Measurements from ENCODE around the gene C9orf50.

The C9orf50 gene

GRCh38 chr9:129626079-129626624 lies 5.3 kb upstream of the C9orf50 start, which contains the start of gene NTMT1 (continued):
- TF ChIP-seq, protein P1, sequence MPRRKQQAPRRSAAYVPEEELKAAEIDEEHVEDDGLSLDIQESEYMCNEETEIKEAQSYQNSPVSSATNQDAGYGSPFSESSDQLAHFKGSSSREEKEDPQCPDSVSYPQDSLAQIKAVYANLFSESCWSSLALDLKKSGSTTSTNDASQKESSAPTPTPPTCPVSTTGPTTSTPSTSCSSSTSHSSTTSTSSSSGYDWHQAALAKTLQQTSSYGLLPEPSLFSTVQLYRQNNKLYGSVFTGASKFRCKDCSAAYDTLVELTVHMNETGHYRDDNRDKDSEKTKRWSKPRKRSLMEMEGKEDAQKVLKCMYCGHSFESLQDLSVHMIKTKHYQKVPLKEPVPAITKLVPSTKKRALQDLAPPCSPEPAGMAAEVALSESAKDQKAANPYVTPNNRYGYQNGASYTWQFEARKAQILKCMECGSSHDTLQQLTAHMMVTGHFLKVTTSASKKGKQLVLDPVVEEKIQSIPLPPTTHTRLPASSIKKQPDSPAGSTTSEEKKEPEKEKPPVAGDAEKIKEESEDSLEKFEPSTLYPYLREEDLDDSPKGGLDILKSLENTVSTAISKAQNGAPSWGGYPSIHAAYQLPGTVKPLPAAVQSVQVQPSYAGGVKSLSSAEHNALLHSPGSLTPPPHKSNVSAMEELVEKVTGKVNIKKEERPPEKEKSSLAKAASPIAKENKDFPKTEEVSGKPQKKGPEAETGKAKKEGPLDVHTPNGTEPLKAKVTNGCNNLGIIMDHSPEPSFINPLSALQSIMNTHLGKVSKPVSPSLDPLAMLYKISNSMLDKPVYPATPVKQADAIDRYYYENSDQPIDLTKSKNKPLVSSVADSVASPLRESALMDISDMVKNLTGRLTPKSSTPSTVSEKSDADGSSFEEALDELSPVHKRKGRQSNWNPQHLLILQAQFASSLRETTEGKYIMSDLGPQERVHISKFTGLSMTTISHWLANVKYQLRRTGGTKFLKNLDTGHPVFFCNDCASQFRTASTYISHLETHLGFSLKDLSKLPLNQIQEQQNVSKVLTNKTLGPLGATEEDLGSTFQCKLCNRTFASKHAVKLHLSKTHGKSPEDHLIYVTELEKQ (tag by site-specific recombination; IDR thresholded peaks at IDR 0.05; ENCODE audit: borderline replicate concordance), result no peak
- no peak for TF ChIP-seq ZFHX2 (tag by site-specific recombination; conservative IDR thresholded peaks at IDR 0.05)
- TF ChIP-seq ZNF776 (tag by site-specific recombination; IDR thresholded peaks at IDR 0.05; ENCODE audit: borderline replicate concordance), result no peak
- no peak for TF ChIP-seq ZNF404 (tag by site-specific recombination; IDR thresholded peaks at IDR 0.05)
- peak; percentile 56 for TF ChIP-seq KLF10 (tag by site-specific recombination; IDR thresholded peaks at IDR 0.05)
- peak; percentile 74; the same call in 1 of the 2 replicates for TF ChIP-seq ZEB2 (tag by site-specific recombination; IDR thresholded peaks at IDR 0.05)
- TF ChIP-seq ZFP3 (tag by site-specific recombination; IDR thresholded peaks at IDR 0.05; ENCODE audit: low read depth), result no peak

DNA sequence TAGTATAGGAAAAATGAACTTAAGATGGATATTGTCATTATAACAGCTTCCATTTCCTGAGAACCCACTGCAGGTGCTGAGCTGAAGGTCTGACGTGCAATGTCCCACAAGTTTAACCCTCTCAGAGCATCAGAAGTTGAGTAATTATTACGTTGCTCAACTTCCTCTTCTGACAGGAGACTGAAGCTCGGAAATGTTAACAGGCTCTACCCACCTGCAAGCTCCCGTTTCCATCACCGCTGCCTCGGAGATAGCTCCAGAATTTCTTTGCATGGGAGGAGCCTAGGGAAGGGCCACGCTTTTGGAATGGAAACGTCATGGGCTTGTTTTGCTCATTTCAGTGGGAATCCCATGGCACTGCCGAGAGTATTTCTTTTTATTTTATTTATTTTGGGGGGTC lies 4.0 kb upstream of the C9orf50 start:
- no peak overlapping the region for H3K4me3 ChIP-seq (ENCODE audit: low read depth, low read length)
- H3K27ac ChIP-seq (ENCODE audit: extremely low read depth, low read depth, low read length), result no peak overlapping the region
- POLR2A ChIA-PET, result interaction anchor here (1.5 to 3.7 kb wide), 3 partner anchors 13 to 447 kb away, joined by 5 to 57 read pairs (median 5); partner anchors contain the start of gene IER5L
- H3K4me1 ChIP-seq (ENCODE audit: control insufficient read depth, insufficient read depth, low read length), result peaks cover 3% of the 10 kb centered on the region; the same call in 1 of the 2 replicates
- no peak for TF ChIP-seq PRDM2 (tag by site-specific recombination; IDR thresholded peaks at IDR 0.05; ENCODE audit: borderline replicate concordance)
- no peak for TF ChIP-seq RBAK (tag by site-specific recombination; IDR thresholded peaks at IDR 0.05)
- no peak for TF ChIP-seq ZNF423 (tag by site-specific recombination; IDR thresholded peaks at IDR 0.05)
- no peak for TF ChIP-seq EGR2 (tag by site-specific recombination; IDR thresholded peaks at IDR 0.05; ENCODE audit: low read depth)
- no peak for TF ChIP-seq ZNF140 (tag by site-specific recombination; IDR thresholded peaks at IDR 0.05)
- no peak for TF ChIP-seq KLF10 (tag by site-specific recombination; IDR thresholded peaks at IDR 0.05)
- no peak for TF ChIP-seq ZNF18 (tag by site-specific recombination; IDR thresholded peaks at IDR 0.05)
- TF ChIP-seq ZNF561 (tag by site-specific recombination; IDR thresholded peaks at IDR 0.05; ENCODE audit: borderline replicate concordance), result no peak
- TF ChIP-seq ZNF654 (tag by site-specific recombination; IDR thresholded peaks at IDR 0.05; ENCODE audit: low read depth), result no peak
- TF ChIP-seq ZNF112 (tag by site-specific recombination; IDR thresholded peaks at IDR 0.05), result no peak
- TF ChIP-seq SCRT1 (tag by site-specific recombination; IDR thresholded peaks at IDR 0.05; ENCODE audit: borderline replicate concordance), result no peak
- TF ChIP-seq ZNF549 (tag by site-specific recombination; IDR thresholded peaks at IDR 0.05), result no peak
- TF ChIP-seq ZNF202 (tag by site-specific recombination; IDR thresholded peaks at IDR 0.05; ENCODE audit: borderline replicate concordance), result no peak
- no peak for TF ChIP-seq BCL11B (tag by site-specific recombination; IDR thresholded peaks at IDR 0.05; ENCODE audit: low read depth)
- TF ChIP-seq, protein P2, sequence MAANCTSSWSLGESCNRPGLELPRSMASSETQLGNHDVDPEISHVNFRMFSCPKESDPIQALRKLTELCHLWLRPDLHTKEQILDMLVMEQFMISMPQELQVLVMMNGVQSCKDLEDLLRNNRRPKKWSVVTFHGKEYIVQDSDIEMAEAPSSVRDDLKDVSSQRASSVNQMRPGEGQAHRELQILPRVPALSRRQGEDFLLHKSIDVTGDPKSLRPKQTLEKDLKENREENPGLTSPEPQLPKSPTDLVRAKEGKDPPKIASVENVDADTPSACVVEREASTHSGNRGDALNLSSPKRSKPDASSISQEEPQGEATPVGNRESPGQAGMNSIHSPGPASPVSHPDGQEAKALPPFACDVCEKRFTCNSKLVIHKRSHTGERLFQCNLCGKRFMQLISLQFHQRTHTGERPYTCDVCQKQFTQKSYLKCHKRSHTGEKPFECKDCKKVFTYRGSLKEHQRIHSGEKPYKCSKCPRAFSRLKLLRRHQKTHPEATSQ (tag by site-specific recombination; IDR thresholded peaks at IDR 0.05), result no peak
- TF ChIP-seq, protein P3, sequence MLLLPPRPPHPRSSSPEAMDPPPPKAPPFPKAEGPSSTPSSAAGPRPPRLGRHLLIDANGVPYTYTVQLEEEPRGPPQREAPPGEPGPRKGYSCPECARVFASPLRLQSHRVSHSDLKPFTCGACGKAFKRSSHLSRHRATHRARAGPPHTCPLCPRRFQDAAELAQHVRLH (tag by site-specific recombination; IDR thresholded peaks at IDR 0.05), result no peak
- TF ChIP-seq ZBTB17 (tag by site-specific recombination; IDR thresholded peaks at IDR 0.05), result no peak
- H3K36me3 ChIP-seq (ENCODE audit: control insufficient read depth in 2 of 2, insufficient read depth in 1 of 2, low read length in 2 of 2), result peaks cover 0 to 24% of the 10 kb centered on the region in 2 experiments; a peak in 1 of 3 replicates
- no peaks in the 10 kb centered on the region for H3K9me3 ChIP-seq (ENCODE audit: control insufficient read depth, insufficient read depth, low read depth, low read length)
- CTCF ChIA-PET, result interaction anchor here (0.6 to 23.4 kb wide), 33 partner anchors 8 to 760 kb away, joined by 3 to 507 read pairs (median 6); partner anchors contain the start of genes ASB6, IER5L, PTGES and TOR1B
